OCI-LY1 (cell line): ENCODE data around the gene SMAD4.

ENCODE experiments used
- H2AFZ ChIP-seq: fragments of 200-600 bp; sonication (generic), shearing (Covaris generic); 2 replicates; pipeline ENCODE4 v1.6.0; 2014; ENCODE audit warnings: antibody characterized with exemption, mild to moderate bottlenecking, low read length
- H3F3A ChIP-seq: fragments of 200-600 bp; sonication (generic), shearing (Covaris generic); 2 replicates; pipeline ENCODE4 v1.6.0; 2014; ENCODE audit warnings: mild to moderate bottlenecking, antibody characterized with exemption, low read length, moderate library complexity; ENCODE audit not compliant: insufficient read depth
- H3K27ac ChIP-seq: fragments of 200-600 bp; sonication (generic); 2 replicates; pipeline ENCODE4 v1.5.1; 2014; ENCODE audit warnings: low read length, mixed run types, mild to moderate bottlenecking, low read depth; ENCODE audit not compliant: poor library complexity, severe bottlenecking
- H3K27me3 ChIP-seq: fragments of 200-600 bp; sonication (generic); 2 replicates; pipeline ENCODE4 v1.6.0; 2014; ENCODE audit warnings: antibody characterized with exemption, mild to moderate bottlenecking, low read length, moderate library complexity; ENCODE audit not compliant: insufficient read depth
- H3K36me3 ChIP-seq: fragments of 200-600 bp; sonication (generic); 2 replicates; pipeline ENCODE4 v1.6.1; 2014; ENCODE audit warnings: mild to moderate bottlenecking, antibody characterized with exemption, low read length, moderate library complexity, mixed read lengths; ENCODE audit not compliant: insufficient read depth
- H3K4me1 ChIP-seq: fragments of 200-600 bp; sonication (generic); 2 replicates; pipeline ENCODE4 v1.5.1; 2014; ENCODE audit warnings: mild to moderate bottlenecking, low read length, moderate library complexity; ENCODE audit not compliant: insufficient read depth, severe bottlenecking
- H3K4me2 ChIP-seq: fragments of 200-600 bp; sonication (generic), shearing (Covaris generic); 2 replicates; pipeline ENCODE4 v1.6.1; 2014; ENCODE audit warnings: low read length
- H3K4me3 ChIP-seq: fragments of 200-600 bp; sonication (generic); 2 replicates; pipeline ENCODE4 v1.5.1; 2014; ENCODE audit warnings: low read length, low read depth, mild to moderate bottlenecking, mixed read lengths; ENCODE audit not compliant: poor library complexity, severe bottlenecking
- H3K79me2 ChIP-seq: fragments of 200-600 bp; shearing (Covaris generic); 2 replicates; pipeline ENCODE4 v1.6.1; 2016; ENCODE audit warnings: mixed run types, low read length, mixed read lengths; ENCODE audit not compliant: insufficient read depth
- H3K9ac ChIP-seq: fragments of 200-600 bp; sonication (generic), shearing (Covaris generic); 2 replicates; pipeline ENCODE4 v1.6.1; 2014; ENCODE audit warnings: mild to moderate bottlenecking, low read length, mixed read lengths
- H3K9me2 ChIP-seq: fragments of 200-600 bp; sonication (generic), shearing (Covaris generic); 2 replicates; pipeline ENCODE4 v1.6.1; 2014; ENCODE audit warnings: low read depth, mild to moderate bottlenecking, low read length, mixed read lengths
- H3K9me3 ChIP-seq: fragments of 200-600 bp; shearing (Covaris generic); 2 replicates; pipeline ENCODE4 v1.6.1; 2014; ENCODE audit warnings: low read length, mixed read lengths
- H4K20me1 ChIP-seq: fragments of 200-600 bp; sonication (generic), shearing (Covaris generic); 2 replicates; pipeline ENCODE4 v1.6.0; 2016; ENCODE audit warnings: mild to moderate bottlenecking, low read length; ENCODE audit not compliant: insufficient read depth
- CTCF ChIP-seq: fragments of 200-600 bp; sonication (generic), shearing (Covaris generic); IDR thresholded peaks from 2 replicates; pipeline ENCODE4 v1.5.1; 2017; ENCODE audit warnings: mild to moderate bottlenecking, antibody characterized with exemption, low read length, moderate library complexity, mixed read lengths
- EZH2 ChIP-seq: fragments of 200-600 bp; sonication (generic), shearing (Covaris generic); IDR thresholded peaks from 2 replicates; pipeline ENCODE4 v1.8.0; 2017; ENCODE audit warnings: borderline replicate concordance, mixed run types, mild to moderate bottlenecking, antibody characterized with exemption, low read length, moderate library complexity, mixed read lengths

Gene SMAD4

GRCh38 chr18:51010218-51010617 lies 19.8 kb upstream of the SMAD4 start:
- Histone ChIP-seq H3K27me3 (no peaks in the 10 kb centered on the region), H3K9me3 (peaks cover 4% of the 10 kb centered on the region; the same call in 1 of the 2 replicates), H3K27ac (no peak overlapping the region), H2AFZ (no peak overlapping the region), H4K20me1 (no peaks in the 10 kb centered on the region), H3K4me1 (no peaks in the 10 kb centered on the region), H3K36me3 (no peaks in the 10 kb centered on the region), H3K9me2 (no peaks in the 10 kb centered on the region), H3F3A (no peaks in the 10 kb centered on the region), H3K4me2 (no peak overlapping the region), H3K9ac (no peak overlapping the region), H3K79me2 (no peaks in the 10 kb centered on the region), H3K4me3 (no peak overlapping the region)
- TF ChIP-seq CTCF (no peak), EZH2 (no peak)

- Histone ChIP-seq H3K79me2 (no peaks in the 10 kb centered on the region), H3K27ac (no peak overlapping the region), H3K4me1 (no peaks in the 10 kb centered on the region), H3K4me2 (no peak overlapping the region), H3K9me3 (peaks cover 4% of the 10 kb centered on the region; the same call in 1 of the 2 replicates), H3K4me3 (no peak overlapping the region), H4K20me1 (no peaks in the 10 kb centered on the region), H3K27me3 (no peaks in the 10 kb centered on the region), H2AFZ (no peak overlapping the region), H3F3A (no peaks in the 10 kb centered on the region), H3K36me3 (no peaks in the 10 kb centered on the region), H3K9me2 (no peaks in the 10 kb centered on the region), H3K9ac (no peak overlapping the region)
- TF ChIP-seq CTCF (no peak), EZH2 (no peak)
Observed at GRCh38 chr18:51011709-51012108, 18.3 kb upstream of the SMAD4 start.

GRCh38 chr18:51012441-51012840 lies 17.6 kb upstream of the SMAD4 start:
- Histone ChIP-seq H3K79me2 (no peaks in the 10 kb centered on the region), H2AFZ (no peak overlapping the region), H3K9ac (no peak overlapping the region), H3K36me3 (no peaks in the 10 kb centered on the region), H3F3A (no peaks in the 10 kb centered on the region), H3K9me2 (no peaks in the 10 kb centered on the region), H3K9me3 (peaks cover 4% of the 10 kb centered on the region; the same call in 1 of the 2 replicates), H3K4me2 (no peak overlapping the region), H3K27me3 (no peaks in the 10 kb centered on the region), H4K20me1 (no peaks in the 10 kb centered on the region), H3K4me1 (no peaks in the 10 kb centered on the region), H3K4me3 (no peak overlapping the region), H3K27ac (no peak overlapping the region)
- TF ChIP-seq CTCF (no peak), EZH2 (no peak)
